K562 (cell line): ENCODE results near the gene FAM50A. TPM values are rescaled to one million over a fixed set of nuclear protein-coding genes. Genes with fewer than 3 reads are reported as not detected.

Source experiments
- BRCA1 ChIP-seq, 2 experiments: fragments of 450-650 bp in 1 of 2; sonication (generic) in 1 of 2; formaldehyde crosslinking in 1 of 2; IDR thresholded peaks; 2 replicates each; pipeline versions ENCODE4 v1.5.0 to v1.6.1; 2017 to 2020; ENCODE audit warnings: mild to moderate bottlenecking in 1 of 2, missing genetic modification reagents in 1 of 2
- DPF2 ChIP-seq: fragments of 450-650 bp; IDR thresholded peaks from 2 replicates; pipeline ENCODE4 v1.6.1; 2016
- MTA3 ChIP-seq: fragments of 450-650 bp; formaldehyde crosslinking; IDR thresholded peaks from 2 replicates; pipeline ENCODE4 v1.6.1; 2017; ENCODE audit warnings: mild to moderate bottlenecking, borderline replicate concordance
- MYC ChIP-seq, 2 experiments: fragments of 250-450 bp in 1 of 2; sonication (Bioruptor Pico) in 1 of 2; IDR thresholded peaks; 2 replicates each; pipeline versions ENCODE4 v1.5.1 to v1.6.1; 2012 to 2021; ENCODE audit warnings: low read depth in 2 of 2, borderline replicate concordance in 1 of 2, improper control_type of control experiment in 1 of 2, low read length in 1 of 2, mild to moderate bottlenecking in 1 of 2, moderate library complexity in 1 of 2
- NFE2L1 ChIP-seq: fragments of 450-650 bp; IDR thresholded peaks from 2 replicates; pipeline ENCODE4 v1.6.1; 2016; ENCODE audit warnings: missing genetic modification characterization, low read depth, mild to moderate bottlenecking, missing compliant biosample characterization, moderate library complexity, borderline replicate concordance
- NONO ChIP-seq, 2 experiments: fragments of 200-400 bp in 1 of 2; fragments of 450-650 bp in 1 of 2; formaldehyde crosslinking in 1 of 2; IDR thresholded peaks; 2 replicates each; pipeline ENCODE4 v1.6.1; 2017; ENCODE audit warnings: low read depth in 2 of 2, mild to moderate bottlenecking in 2 of 2, moderate library complexity in 2 of 2, low read length in 1 of 2
- PHF8 ChIP-seq: fragments of 200-600 bp; sonication (generic); IDR thresholded peaks from 2 replicates; pipeline ENCODE4 v1.6.1; 2012; ENCODE audit warnings: mixed run types, mild to moderate bottlenecking, inconsistent platforms, low read length, moderate library complexity, borderline replicate concordance
- RBFOX2 ChIP-seq: fragments of 200-400 bp; formaldehyde crosslinking; IDR thresholded peaks from 2 replicates; pipeline ENCODE4 v1.6.1; 2017; ENCODE audit warnings: low read depth, mild to moderate bottlenecking, low read length, moderate library complexity
- RBM39 ChIP-seq: fragments of 200-400 bp; formaldehyde crosslinking; optimal IDR thresholded peaks from 2 replicates; pipeline ENCODE3; 2018; ENCODE audit warnings: low read depth, low read length
- RHOXF2B ChIP-seq: fragments of 250-450 bp; sonication (Bioruptor Pico); conservative IDR thresholded peaks from 2 replicates; pipeline ENCODE4 v1.5.1; 2021
- SIN3B ChIP-seq: fragments of 450-650 bp; IDR thresholded peaks from 2 replicates; pipeline ENCODE4 v1.6.1; 2017; ENCODE audit warnings: low read depth, mild to moderate bottlenecking, moderate library complexity
- SMAD1 ChIP-seq: fragments of 150-350 bp; IDR thresholded peaks from 2 replicates; pipeline ENCODE4 v1.6.1; 2014; ENCODE audit warnings: low read length, low read depth; ENCODE audit not compliant: partially characterized antibody
- SMARCC2 ChIP-seq: fragments of 450-650 bp; IDR thresholded peaks from 2 replicates; pipeline ENCODE4 v1.6.1; 2017; ENCODE audit warnings: antibody characterized with exemption, moderate library complexity, mild to moderate bottlenecking, low read depth
- TEAD1 ChIP-seq, 2 experiments: fragments of 450-650 bp in 1 of 2; sonication (generic) in 1 of 2; formaldehyde crosslinking; IDR thresholded peaks; 2 replicates each; pipeline versions ENCODE4 v1.4.0 to v1.8.0; 2020 to 2022; ENCODE audit warnings: mild to moderate bottlenecking in 2 of 2, missing genetic modification reagents in 1 of 2
- TRIM24 ChIP-seq, 2 experiments: fragments of 450-650 bp; IDR thresholded peaks; 2 replicates each; pipeline ENCODE4 v1.6.1; 2016
- ZBTB26 ChIP-seq: fragments of 450-650 bp; formaldehyde crosslinking; IDR thresholded peaks from 2 replicates; pipeline ENCODE4 v1.4.0; 2022; ENCODE audit warnings: missing genetic modification characterization
- ZNF24 ChIP-seq: fragments of 450-650 bp; IDR thresholded peaks from 2 replicates; pipeline ENCODE4 v1.6.1; 2016
- polyA plus RNA-seq, 8 experiments: library from polyadenylated mRNA; depleted of rRNA in 4 of 8; stranded (reverse) in 5 of 8; unstranded in 3 of 8; fragments of >200 nt; fragmentation: Nextera tagmentation in 2 of 8; fragmentation: Illumina TruSeq in 1 of 8; extraction: Ambion mirVana in 2 of 8; extraction: Trizol in 1 of 8; gene quantifications; 2 replicates each; pipeline versions ENCODE4 v1.2.1 to v1.2.3, GENCODE V29; 2011 to 2014; ENCODE audit warnings: inconsistent platforms in 1 of 8, missing spikeins in 1 of 8
- total RNA-seq, 7 experiments: library from RNA; depleted of rRNA in 6 of 7; stranded (reverse); fragments of >200 nt in 6 of 7; fragmentation: Illumina TruSeq in 2 of 7; extraction: Trizol in 2 of 7; gene quantifications; 2 replicates each; pipeline versions ENCODE4 v1.2.1 to v1.2.3, GENCODE V29; 2011 to 2021; ENCODE audit warnings: low replicate concordance in 1 of 7
- TF ChIP-seq, protein P1 (sequence below): fragments of 250-450 bp; sonication (Bioruptor Pico); IDR thresholded peaks from 2 replicates; pipeline ENCODE4 v1.4.0; 2020
- TF ChIP-seq, protein P2 (sequence below): sonication (generic); formaldehyde crosslinking; IDR thresholded peaks from 2 replicates; pipeline ENCODE4 v1.8.0; 2023; ENCODE audit warnings: mild to moderate bottlenecking, missing genetic modification reagents

FAM50A gene
- total and polyA plus RNA-seq, 9 of the 15 experiments (the other 6 are each of a cell fraction or from before 2014, with no cell fraction given) = 4.4 to 114 (median 67.3) TPM

GRCh38 chrX:154436983-154437752, 6.8 kb upstream of the FAM50A start, which contains the start of gene GDI1 (continued):
- TF ChIP-seq, protein P1, sequence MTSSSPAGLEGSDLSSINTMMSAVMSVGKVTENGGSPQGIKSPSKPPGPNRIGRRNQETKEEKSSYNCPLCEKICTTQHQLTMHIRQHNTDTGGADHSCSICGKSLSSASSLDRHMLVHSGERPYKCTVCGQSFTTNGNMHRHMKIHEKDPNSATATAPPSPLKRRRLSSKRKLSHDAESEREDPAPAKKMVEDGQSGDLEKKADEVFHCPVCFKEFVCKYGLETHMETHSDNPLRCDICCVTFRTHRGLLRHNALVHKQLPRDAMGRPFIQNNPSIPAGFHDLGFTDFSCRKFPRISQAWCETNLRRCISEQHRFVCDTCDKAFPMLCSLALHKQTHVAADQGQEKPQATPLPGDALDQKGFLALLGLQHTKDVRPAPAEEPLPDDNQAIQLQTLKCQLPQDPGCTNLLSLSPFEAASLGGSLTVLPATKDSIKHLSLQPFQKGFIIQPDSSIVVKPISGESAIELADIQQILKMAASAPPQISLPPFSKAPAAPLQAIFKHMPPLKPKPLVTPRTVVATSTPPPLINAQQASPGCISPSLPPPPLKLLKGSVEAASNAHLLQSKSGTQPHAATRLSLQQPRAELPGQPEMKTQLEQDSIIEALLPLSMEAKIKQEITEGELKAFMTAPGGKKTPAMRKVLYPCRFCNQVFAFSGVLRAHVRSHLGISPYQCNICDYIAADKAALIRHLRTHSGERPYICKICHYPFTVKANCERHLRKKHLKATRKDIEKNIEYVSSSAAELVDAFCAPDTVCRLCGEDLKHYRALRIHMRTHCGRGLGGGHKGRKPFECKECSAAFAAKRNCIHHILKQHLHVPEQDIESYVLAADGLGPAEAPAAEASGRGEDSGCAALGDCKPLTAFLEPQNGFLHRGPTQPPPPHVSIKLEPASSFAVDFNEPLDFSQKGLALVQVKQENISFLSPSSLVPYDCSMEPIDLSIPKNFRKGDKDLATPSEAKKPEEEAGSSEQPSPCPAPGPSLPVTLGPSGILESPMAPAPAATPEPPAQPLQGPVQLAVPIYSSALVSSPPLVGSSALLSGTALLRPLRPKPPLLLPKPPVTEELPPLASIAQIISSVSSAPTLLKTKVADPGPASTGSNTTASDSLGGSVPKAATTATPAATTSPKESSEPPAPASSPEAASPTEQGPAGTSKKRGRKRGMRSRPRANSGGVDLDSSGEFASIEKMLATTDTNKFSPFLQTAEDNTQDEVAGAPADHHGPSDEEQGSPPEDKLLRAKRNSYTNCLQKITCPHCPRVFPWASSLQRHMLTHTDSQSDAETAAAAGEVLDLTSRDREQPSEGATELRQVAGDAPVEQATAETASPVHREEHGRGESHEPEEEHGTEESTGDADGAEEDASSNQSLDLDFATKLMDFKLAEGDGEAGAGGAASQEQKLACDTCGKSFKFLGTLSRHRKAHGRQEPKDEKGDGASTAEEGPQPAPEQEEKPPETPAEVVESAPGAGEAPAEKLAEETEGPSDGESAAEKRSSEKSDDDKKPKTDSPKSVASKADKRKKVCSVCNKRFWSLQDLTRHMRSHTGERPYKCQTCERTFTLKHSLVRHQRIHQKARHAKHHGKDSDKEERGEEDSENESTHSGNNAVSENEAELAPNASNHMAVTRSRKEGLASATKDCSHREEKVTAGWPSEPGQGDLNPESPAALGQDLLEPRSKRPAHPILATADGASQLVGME (CRISPR knock-in tag) = peak; percentile 88; the same call in 1 of the 2 replicates
- TF ChIP-seq MYC (IDR thresholded peaks at IDR 0.05; ENCODE audit: low read depth, low read length) (no peak), MYC (CRISPR knock-in tag; IDR thresholded peaks at IDR 0.05; ENCODE audit: borderline replicate concordance, low read depth) (no peak), MTA3 (no peak), ZBTB26 (CRISPR knock-in tag) (no peak), RBFOX2 (peak; percentile 59), BRCA1 (IDR thresholded peaks at IDR 0.05) (no peak), BRCA1 (CRISPR knock-in tag; IDR thresholded peaks at IDR 0.05) (no peak), SMAD1 (no peak), NFE2L1 (no peak), RBM39 (no peak), TEAD1 (CRISPR knock-in tag; IDR thresholded peaks at IDR 0.05) (no peak), DPF2 (no peak), TRIM24 (IDR thresholded peaks at IDR 0.05) (no peak), PHF8 (peak; percentile 72; the same call in 1 of the 2 replicates), NONO (IDR thresholded peaks at IDR 0.05; ENCODE audit: low read depth in 2 of 2, low read length in 1 of 2) (no peak), SIN3B (peak; percentile 62; the same call in 1 of the 2 replicates), ZNF24 (no peak), RHOXF2B (CRISPR knock-in tag) (no peak), SMARCC2 (no peak)
- TF ChIP-seq, protein P2, sequence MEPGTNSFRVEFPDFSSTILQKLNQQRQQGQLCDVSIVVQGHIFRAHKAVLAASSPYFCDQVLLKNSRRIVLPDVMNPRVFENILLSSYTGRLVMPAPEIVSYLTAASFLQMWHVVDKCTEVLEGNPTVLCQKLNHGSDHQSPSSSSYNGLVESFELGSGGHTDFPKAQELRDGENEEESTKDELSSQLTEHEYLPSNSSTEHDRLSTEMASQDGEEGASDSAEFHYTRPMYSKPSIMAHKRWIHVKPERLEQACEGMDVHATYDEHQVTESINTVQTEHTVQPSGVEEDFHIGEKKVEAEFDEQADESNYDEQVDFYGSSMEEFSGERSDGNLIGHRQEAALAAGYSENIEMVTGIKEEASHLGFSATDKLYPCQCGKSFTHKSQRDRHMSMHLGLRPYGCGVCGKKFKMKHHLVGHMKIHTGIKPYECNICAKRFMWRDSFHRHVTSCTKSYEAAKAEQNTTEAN (CRISPR knock-in tag) = no peak
